SKM-1 (cell line): ENCODE results near the gene KLF7.
"Not testable (repeated sequence)": the region's sequence is repeated elsewhere in the genome, so short reads cannot be mapped to it uniquely, and the experiment has no call there.

Experiments
- DNase-seq: peaks from one replicate; lab custom pipeline; 2025; ENCODE audit not compliant: unreplicated experiment; lab: John Stamatoyannopoulos, UW

The KLF7 gene

GRCh38 chr2:207037023-207037422 lies 128.7 kb downstream of the KLF7 start:
- not testable (repeated sequence) for DNase-seq

DNA sequence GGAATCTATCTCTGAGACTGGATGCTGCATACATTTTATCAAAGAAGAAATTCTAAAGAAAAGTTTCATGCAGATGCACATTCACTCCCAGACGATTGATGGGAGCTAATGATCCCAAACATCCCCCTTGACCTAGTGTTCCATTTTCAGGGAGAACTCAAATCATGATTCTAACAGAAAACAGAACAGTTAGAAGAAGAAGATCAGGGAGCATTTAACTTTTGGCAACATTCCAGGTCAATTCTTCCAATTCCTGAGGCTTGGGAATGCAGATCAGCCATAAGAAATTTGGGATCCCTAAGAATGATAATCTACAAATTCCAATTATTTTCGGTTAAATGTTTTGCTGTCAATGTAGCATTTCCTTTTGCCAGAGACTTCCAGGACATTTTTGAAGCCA lies 129.9 kb downstream of the KLF7 start:
- no peak for DNase-seq

- DNase-seq = no peak
Measured at GRCh38 chr2:207032490-207032889, 133.3 kb downstream of the KLF7 start.
